HFFc6 (cell line): Measurements from ENCODE around the gene SUSD3. TPM values are rescaled to one million over a fixed set of nuclear protein-coding genes. Genes with fewer than 3 reads are reported as not detected.

Experiments used
- DNase-seq: peaks from one replicate; pipeline ENCODE4 v3.0.0-alpha.2; 2018
- H3K27ac Mint-ChIP-seq: 2 replicates; pipeline ENCODE4 v1.8.0; 2020; ENCODE audit warnings: mild to moderate bottlenecking, mixed read lengths
- H3K27me3 Mint-ChIP-seq: 2 replicates; pipeline ENCODE4 v1.8.0; 2021; ENCODE audit warnings: mild to moderate bottlenecking, moderate library complexity, mixed read lengths; ENCODE audit not compliant: insufficient read depth
- H3K36me3 Mint-ChIP-seq: 2 replicates; pipeline ENCODE4 v1.8.0; 2021; ENCODE audit warnings: low read depth, mixed read lengths
- H3K4me1 Mint-ChIP-seq: 2 replicates; pipeline ENCODE4 v1.8.0; 2020; ENCODE audit warnings: low read depth, mixed read lengths
- H3K4me3 Mint-ChIP-seq: 2 replicates; pipeline ENCODE4 v1.8.0; 2020; ENCODE audit warnings: mild to moderate bottlenecking, moderate library complexity, mixed read lengths
- H3K9me3 Mint-ChIP-seq: 2 replicates; pipeline ENCODE4 v1.8.0; 2020; ENCODE audit warnings: mild to moderate bottlenecking, mixed read lengths
- CTCF ChIP-seq: fragments of 200-600 bp; sonication (generic); IDR thresholded peaks from 2 replicates; pipeline ENCODE4 v1.5.0; 2021; ENCODE audit warnings: antibody characterized with exemption, mild to moderate bottlenecking
- total RNA-seq, 6 experiments: library from RNA; stranded (reverse); fragmentation: NEBNext Ultra II Directional; extraction: Animal tissue kit (Norgen Biotek cat#: 25700); gene quantifications; 2 replicates in 1 of 6; 3 replicates in 5 of 6; pipeline ENCODE4 v1.2.3, GENCODE V29; 2021

SUSD3 gene
- total RNA-seq, 6 experiments from 2014 or later, result 0.28 to 0.76 TPM; not detected in 4

- H3K4me1 Mint-ChIP-seq, result no peaks in the 10 kb centered on the region
- H3K4me3 Mint-ChIP-seq, result no peak overlapping the region
- H3K27me3 Mint-ChIP-seq, result peaks cover 6% of the 10 kb centered on the region
- DNase-seq, result no peak
- H3K9me3 Mint-ChIP-seq, result peaks cover 15% of the 10 kb centered on the region
- H3K27ac Mint-ChIP-seq, result no peak overlapping the region
- no peak for TF ChIP-seq CTCF
- peaks cover 4% of the 10 kb centered on the region for H3K36me3 Mint-ChIP-seq
Measured at GRCh38 chr9:93083592-93084470, 25.3 kb downstream of the SUSD3 start.

GRCh38 chr9:93084471-93084881 is 26.0 kb downstream of the SUSD3 start:
- TF ChIP-seq CTCF, result no peak
- no peak for DNase-seq
- no peaks in the 10 kb centered on the region for H3K4me1 Mint-ChIP-seq
- no peak overlapping the region for H3K4me3 Mint-ChIP-seq
- peaks cover 6% of the 10 kb centered on the region for H3K27me3 Mint-ChIP-seq
- no peak overlapping the region for H3K27ac Mint-ChIP-seq
- H3K9me3 Mint-ChIP-seq, result peaks cover 21% of the 10 kb centered on the region
- peaks cover 6% of the 10 kb centered on the region for H3K36me3 Mint-ChIP-seq

DNA sequence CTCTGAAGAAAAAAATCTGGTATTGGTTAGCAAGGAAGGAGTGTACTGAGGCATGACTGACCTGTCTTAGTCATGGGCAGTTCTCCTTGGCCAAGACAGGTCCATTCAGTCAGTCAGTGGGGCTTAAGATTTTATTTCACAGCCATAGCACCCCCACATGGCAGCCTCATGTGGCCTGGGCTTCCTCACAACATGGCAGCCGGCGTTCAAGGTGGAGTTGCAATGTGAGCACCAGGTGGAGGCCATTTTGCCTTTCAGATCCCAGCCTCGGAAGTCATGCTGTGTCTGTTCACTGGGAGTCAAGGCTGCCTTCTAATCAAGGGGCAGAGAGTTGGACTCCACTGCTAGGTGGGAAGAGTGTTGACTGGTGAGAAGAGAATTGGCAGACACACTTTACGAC is 27.2 kb downstream of the SUSD3 start:
- DNase-seq, result no peak
- no peak for TF ChIP-seq CTCF
- H3K36me3 Mint-ChIP-seq, result peaks cover 16% of the 10 kb centered on the region
- no peak overlapping the region for H3K27ac Mint-ChIP-seq
- no peak overlapping the region for H3K4me3 Mint-ChIP-seq
- H3K9me3 Mint-ChIP-seq, result peaks cover 32% of the 10 kb centered on the region
- no peaks in the 10 kb centered on the region for H3K4me1 Mint-ChIP-seq
- H3K27me3 Mint-ChIP-seq, result peaks cover 6% of the 10 kb centered on the region

GRCh38 chr9:93086447-93087224 is 28.1 kb downstream of the SUSD3 start:
- H3K27me3 Mint-ChIP-seq, result peaks cover 10% of the 10 kb centered on the region
- peaks cover 23% of the 10 kb centered on the region for H3K36me3 Mint-ChIP-seq
- H3K4me3 Mint-ChIP-seq, result no peak overlapping the region
- H3K27ac Mint-ChIP-seq, result no peak overlapping the region
- TF ChIP-seq CTCF, result no peak
- peaks cover 41% of the 10 kb centered on the region for H3K9me3 Mint-ChIP-seq
- H3K4me1 Mint-ChIP-seq, result peaks cover 6% of the 10 kb centered on the region
- no peak for DNase-seq

- no peak for DNase-seq
- peaks cover 10% of the 10 kb centered on the region for H3K27me3 Mint-ChIP-seq
- H3K9me3 Mint-ChIP-seq, result peaks cover 50% of the 10 kb centered on the region
- H3K36me3 Mint-ChIP-seq, result peaks cover 27% of the 10 kb centered on the region
- H3K27ac Mint-ChIP-seq, result no peak overlapping the region
- no peak for TF ChIP-seq CTCF
- no peak overlapping the region for H3K4me3 Mint-ChIP-seq
- H3K4me1 Mint-ChIP-seq, result peaks cover 21% of the 10 kb centered on the region
Measured at GRCh38 chr9:93087971-93088655, 29.6 kb downstream of the SUSD3 start.
